Kidney glomerular epithelial cell (primary cell): ENCODE results near the gene APC.

ENCODE experiments used
- DNase-seq: peaks from one replicate; lab custom pipeline; 2025; lab: John Stamatoyannopoulos, UW

Gene APC

DNA sequence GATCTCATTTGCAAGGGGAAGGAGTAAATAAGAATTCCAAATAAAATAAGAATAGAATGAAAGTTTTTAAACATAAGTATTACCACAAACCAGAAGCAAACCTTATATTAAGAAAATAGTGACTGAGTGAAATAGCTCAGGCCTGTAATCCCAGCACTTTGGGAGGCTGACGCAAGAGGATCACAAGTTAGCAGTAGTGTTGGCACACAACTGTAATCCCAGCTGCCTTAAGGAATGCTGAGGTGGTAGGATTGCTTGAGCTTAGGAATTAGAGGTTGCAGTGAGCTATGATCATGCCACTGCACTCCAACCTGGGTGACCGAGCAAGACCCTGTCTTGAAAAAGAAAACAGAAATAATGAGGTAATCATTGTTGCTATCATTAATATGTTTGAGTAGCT, 47.0 kb downstream of the APC start:
- no peak for DNase-seq

- DNase-seq, result no peak
These were observed 49.6 kb downstream of the APC start for GRCh38 chr5:112787261-112787660.

- DNase-seq, result no peak
These were observed 50.2 kb downstream of the APC start for GRCh38 chr5:112787896-112788295.

DNA sequence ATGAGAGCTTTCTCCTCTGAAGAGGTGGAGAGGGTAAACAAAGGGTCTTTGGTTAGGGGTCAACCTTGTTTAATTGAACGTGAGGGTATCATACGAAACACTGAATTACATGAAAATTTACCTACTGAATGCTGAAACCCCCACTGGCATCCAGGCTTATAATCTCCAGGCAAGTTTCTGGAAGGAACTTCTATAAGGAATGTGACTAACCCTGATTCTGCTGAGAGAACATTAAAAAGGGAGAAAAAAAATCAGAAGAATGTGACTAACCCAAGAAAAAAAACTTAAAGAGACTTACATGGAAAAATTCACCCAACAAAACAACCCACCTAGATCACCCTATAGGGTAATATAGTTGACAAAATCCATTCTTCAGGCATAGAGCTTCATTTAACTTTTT, 55.5 kb downstream of the APC start:
- no peak for DNase-seq

GRCh38 chr5:112794410-112794809, 56.7 kb downstream of the APC start:
- no peak for DNase-seq

DNA sequence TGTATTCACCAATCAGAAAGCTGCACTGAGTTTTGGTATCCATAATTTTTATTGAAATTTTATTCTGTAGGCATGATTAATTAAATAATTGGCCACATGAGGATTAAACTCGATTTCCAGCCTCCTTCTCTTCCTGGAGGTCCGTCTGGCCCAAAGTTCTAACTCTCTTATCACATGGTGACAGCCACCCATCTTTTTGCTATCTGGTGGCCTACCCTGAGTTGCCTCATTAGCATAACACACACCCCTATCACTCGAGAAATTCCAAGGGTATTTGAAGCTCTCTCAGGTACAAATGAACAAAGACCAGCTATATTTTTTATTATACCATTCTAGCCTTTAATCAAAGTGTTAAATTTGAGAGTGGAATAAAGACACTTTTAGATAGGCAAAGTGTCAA, 57.7 kb downstream of the APC start:
- no peak for DNase-seq

DNA sequence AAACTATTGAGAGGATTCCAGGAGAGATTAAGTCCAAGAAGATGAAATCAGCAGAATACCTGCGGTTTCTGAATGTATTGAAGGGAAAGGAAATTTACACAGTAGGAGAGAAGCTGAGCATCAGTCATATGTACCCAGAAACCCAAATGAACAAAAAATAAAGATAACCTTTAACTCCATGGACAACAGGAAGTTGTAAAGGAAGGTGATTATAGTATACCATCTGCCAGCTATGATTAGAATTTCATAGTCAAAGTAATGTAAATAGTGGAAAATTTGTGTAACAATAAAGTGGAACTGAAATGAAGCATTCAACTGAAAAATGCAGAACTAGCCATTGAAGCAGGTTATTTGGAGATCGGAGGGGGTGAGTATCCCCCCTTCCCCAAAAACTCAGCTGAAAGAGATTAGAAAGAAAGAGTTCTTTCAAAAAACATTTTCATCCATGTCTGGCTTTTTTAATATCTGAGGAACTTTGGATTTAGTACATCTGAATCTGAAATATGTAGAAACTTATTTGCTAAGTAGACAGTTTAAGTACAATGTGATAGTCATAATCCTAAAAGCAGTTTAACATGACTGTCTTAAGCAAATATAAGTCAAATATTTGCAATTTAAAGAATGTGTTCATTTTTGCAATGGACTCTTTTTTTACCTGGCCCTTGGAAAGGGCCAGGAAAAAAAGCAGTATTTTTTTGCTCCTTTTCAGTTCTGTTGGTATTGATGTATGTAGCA, 58.4 kb downstream of the APC start:
- no peak for DNase-seq

GRCh38 chr5:112799661-112800060, 62.0 kb downstream of the APC start:
- no peak for DNase-seq

GRCh38 chr5:112800891-112801290, 63.2 kb downstream of the APC start:
- DNase-seq, result no peak

GRCh38 chr5:112811023-112811422, 73.3 kb downstream of the APC start:
- no peak for DNase-seq

DNA sequence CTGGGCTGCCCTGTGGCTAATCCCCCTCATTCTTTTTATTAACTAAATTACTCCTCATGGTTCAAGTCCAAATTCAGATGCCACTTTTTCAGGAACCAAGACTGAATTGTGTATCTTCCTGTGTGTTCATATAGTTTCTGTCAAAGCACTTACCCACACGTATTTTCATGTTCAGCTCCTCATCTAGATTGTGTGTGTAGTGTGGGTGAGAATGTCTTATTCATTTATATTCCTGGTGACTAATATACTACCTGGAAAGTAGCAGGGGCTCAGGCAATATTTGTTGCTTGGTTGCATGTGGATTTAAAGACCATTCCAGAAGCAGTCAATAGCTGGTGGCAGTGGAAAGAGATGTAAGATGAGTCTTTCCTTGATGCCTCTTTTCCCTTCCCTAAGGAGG, 74.9 kb downstream of the APC start:
- DNase-seq, result no peak

DNA sequence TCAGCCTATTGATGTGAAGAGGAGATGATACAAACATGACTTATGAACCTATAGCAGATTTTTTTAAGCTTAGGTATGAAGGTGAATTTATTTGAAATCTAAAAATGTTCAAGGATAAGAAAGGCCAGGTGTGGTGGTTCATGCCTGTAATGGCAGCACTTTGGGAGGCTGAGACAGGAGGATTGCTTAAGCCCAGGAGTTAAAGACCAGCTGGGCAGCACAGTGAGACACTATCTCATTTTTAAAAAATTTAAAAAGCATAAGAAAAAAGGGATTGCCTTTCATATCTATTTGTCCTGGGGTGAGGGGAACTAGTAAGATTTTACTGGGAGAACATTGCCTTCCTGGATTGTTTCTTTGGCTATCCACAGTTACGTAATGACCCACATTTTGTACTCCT, 82.6 kb downstream of the APC start:
- no peak for DNase-seq

DNA sequence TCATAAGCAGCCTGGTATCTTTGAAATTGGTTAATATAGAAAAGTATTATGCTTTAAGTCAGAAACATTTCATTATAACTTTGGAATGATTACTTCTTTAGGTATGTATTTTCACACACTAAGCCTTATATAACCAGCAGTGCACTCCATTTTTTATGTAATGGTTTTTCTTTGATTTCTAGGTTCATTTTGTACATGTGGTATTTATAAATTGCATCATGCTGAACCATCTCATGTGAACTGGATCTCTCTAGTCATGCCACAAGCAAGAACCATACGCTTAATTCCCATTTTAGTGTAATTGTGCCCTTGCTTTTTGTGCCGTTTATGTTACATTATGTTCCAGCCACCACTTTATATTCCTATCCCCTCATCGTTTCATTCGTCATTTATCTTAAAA, 84.8 kb downstream of the APC start:
- no peak for DNase-seq

- no peak for DNase-seq
These were observed 85.5 kb downstream of the APC start for GRCh38 chr5:112823181-112823580.

GRCh38 chr5:112823656-112824055, 86.0 kb downstream of the APC start:
- DNase-seq, result no peak

DNA sequence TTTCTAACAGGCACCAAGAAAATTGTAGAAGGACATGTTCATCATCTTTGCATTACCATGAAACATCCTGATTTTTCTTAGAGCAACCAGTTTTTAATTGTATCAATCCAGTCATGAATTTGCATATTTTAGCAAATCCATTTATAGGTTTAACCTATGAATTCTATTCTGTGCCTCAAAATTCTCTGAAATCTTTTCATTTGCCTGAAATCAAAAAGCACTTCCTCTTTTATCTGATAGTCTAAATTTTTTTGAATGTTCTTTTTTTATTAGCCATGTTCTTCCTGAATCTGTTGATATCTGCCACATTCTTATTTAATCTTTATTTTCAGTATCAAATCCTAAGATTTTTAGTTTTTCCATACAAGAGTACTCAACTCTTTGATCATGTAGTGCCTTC, 86.5 kb downstream of the APC start:
- no peak for DNase-seq

- DNase-seq, result no peak
These were observed 92.7 kb downstream of the APC start for GRCh38 chr5:112830378-112830777.

GRCh38 chr5:112833971-112834370, 96.3 kb downstream of the APC start:
- DNase-seq, result no peak

DNA sequence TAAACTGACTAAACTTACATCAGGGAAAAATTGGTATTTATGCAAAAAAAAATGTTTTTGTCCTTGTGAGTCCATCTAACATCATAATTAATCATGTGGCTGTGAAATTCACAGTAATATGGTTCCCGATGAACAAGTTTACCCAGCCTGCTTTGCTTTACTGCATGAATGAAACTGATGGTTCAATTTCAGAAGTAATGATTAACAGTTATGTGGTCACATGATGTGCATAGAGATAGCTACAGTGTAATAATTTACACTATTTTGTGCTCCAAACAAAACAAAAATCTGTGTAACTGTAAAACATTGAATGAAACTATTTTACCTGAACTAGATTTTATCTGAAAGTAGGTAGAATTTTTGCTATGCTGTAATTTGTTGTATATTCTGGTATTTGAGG, 106.8 kb downstream of the APC start:
- DNase-seq, result no peak

DNA sequence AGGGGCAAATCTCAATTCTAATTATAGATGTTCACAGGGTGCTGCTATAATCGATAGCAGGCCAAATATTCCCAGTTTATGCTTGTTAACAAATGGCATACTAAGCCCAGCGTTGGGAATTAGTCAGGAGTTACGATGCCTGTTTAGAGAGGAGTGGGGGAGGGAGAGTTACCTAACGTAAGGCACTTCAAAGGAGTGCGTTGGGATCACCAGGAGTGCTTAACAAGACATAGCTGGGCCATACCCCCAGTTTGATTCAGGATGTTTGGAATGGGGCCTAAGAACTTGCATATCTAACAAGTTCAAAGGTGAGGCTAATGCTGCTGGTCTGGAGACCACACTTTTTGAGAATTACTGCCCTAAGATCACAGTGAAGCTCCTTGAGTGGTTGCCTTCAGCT, 108.9 kb downstream of the APC start:
- no peak for DNase-seq

- no peak for DNase-seq
These were observed 109.6 kb downstream of the APC start for GRCh38 chr5:112847306-112847705.

- DNase-seq, result peak; percentile 25
These were observed 110.6 kb downstream of the APC start for GRCh38 chr5:112848116-112848811.

- no peak for DNase-seq
These were observed 112.2 kb downstream of the APC start for GRCh38 chr5:112849912-112850311.

- no peak for DNase-seq
These were observed 117.0 kb downstream of the APC start for GRCh38 chr5:112854651-112855050.
